Activated CD4-positive, CD25-positive, alpha-beta regulatory T cell treated with anti-CD3 and anti-CD28 coated beads, Interleukin-2, amount 50 U/mL, for 16 hours (primary cell): ENCODE data around the gene MAGOH.

Experiments used
- DNase-seq: peaks from one replicate; pipeline ENCODE4 v3.0.0-alpha.2; 2020; ENCODE audit warnings: low read depth, low spot score

MAGOH gene

GRCh38 chr1:53270873-53271272, 32.6 kb upstream of the MAGOH start:
- DNase-seq, result no peak

DNA sequence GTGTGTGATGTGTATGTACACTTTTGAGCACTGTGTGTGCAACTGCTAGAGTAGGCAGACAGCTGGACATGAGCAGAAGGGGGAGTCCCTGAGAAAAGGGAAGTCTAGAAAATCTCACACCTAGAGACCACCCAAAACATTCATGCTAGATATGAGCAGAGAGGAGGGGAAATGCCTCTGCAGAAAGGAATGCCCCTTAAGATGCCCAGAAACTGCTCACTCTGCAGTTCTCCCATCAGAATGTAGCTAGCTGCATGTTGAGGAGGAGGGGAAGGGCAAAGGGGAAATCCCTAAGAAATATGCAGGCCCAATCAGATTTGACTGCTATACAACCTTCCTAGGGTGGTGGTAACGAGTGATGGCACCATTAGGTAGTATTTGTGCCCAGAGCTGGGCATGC, 31.8 kb upstream of the MAGOH start:
- DNase-seq, result no peak

DNA sequence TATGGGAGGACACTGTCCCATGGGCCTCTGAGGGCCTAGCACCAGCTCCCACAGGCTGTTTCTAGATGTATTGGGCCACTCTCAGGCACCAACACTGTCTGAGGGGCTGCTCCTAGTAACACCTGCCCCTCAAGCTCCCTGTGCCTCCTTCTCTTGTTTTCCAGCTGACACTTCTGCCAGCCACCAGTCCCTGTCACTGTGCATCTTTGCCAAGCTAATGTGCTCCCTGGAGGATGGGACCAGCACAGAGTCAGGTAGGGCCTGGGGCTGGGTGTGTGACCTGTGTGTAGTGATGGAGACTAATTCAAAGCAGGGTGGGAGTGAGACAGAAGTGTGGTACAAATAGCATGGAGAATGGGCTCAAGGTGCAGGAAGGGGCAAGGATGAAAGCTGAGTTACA, 29.4 kb upstream of the MAGOH start:
- DNase-seq, result no peak

DNA sequence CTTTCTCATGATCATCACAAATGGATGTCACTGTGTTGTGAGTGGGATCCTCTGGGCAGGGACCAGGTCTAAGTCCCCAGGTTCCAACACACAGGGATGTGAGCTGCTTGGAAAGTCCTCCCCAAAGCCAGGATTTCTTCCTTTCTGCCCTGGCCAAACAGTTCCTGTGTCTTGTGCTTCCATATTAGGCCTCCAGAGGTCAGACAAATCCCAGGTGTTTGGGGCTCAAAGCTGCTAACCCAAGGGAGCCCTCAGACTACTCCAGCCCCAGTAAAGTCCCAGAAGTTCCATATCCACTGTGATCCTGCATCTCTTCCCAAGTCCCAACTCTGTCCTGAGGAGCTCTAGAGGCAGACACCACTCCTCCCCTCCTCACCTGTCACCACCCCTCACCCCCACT, 27.7 kb upstream of the MAGOH start:
- DNase-seq, result no peak

GRCh38 chr1:53265581-53265980, 27.3 kb upstream of the MAGOH start:
- DNase-seq, result no peak

DNA sequence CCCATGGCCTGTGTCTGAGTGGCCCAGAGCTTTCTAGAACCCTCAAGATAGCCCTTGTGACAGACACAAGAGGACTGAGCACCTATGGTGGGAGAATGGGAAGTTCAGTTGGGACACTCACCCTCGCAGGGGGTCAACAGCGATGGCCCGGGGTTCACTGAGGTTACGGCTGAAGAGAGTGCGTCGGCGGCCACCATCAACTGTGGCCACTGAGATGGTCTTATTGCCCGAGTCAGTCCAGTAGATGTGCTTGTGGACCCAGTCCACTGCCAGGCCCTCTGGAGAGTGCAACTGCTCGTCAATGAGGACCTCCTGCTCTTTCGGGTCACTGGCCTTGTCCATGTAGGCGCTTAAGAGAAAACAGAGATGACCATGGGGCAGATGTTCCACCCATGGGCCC, 25.7 kb upstream of the MAGOH start:
- DNase-seq, result no peak

- DNase-seq, result no peak
These were observed 23.7 kb upstream of the MAGOH start for GRCh38 chr1:53262000-53262399.

- no peak for DNase-seq
These were observed 22.4 kb upstream of the MAGOH start for GRCh38 chr1:53260631-53261247.

GRCh38 chr1:53259932-53260331, 21.6 kb upstream of the MAGOH start:
- DNase-seq, result no peak

GRCh38 chr1:53258216-53258615, 19.9 kb upstream of the MAGOH start:
- no peak for DNase-seq

- no peak for DNase-seq
These were observed 19.2 kb upstream of the MAGOH start for GRCh38 chr1:53257454-53258081.

- no peak for DNase-seq
These were observed 18.5 kb upstream of the MAGOH start for GRCh38 chr1:53256511-53257453.

- DNase-seq, result no peak
These were observed 16.7 kb upstream of the MAGOH start for GRCh38 chr1:53255031-53255430.

- DNase-seq, result no peak
These were observed 15.8 kb upstream of the MAGOH start for GRCh38 chr1:53254011-53254640.

GRCh38 chr1:53250325-53250724, 12.0 kb upstream of the MAGOH start:
- no peak for DNase-seq

- no peak for DNase-seq
These were observed 11.4 kb upstream of the MAGOH start for GRCh38 chr1:53249706-53250105.

GRCh38 chr1:53246261-53247134, 8.2 kb upstream of the MAGOH start:
- DNase-seq, result no peak

- no peak for DNase-seq
These were observed 5.8 kb upstream of the MAGOH start for GRCh38 chr1:53244141-53244540.

DNA sequence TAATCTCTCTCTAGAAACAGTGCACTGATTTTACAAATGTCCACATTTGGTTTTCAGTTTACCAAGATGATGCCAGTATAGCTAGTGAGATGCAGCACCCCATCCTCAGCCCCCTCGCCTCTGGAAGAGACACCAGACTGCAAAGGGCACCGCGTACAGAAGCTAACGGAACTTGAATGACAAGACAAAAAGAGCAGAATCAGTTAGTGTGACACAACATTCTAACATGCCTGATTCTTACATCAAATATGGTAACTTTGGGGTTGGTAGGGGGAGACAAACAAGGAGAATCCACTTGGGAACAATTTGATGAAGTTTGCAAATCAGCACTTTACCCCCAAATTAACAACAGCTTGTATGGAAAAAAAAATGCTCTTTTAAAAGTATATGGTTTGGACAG, 4.1 kb upstream of the MAGOH start:
- DNase-seq, result no peak

DNA sequence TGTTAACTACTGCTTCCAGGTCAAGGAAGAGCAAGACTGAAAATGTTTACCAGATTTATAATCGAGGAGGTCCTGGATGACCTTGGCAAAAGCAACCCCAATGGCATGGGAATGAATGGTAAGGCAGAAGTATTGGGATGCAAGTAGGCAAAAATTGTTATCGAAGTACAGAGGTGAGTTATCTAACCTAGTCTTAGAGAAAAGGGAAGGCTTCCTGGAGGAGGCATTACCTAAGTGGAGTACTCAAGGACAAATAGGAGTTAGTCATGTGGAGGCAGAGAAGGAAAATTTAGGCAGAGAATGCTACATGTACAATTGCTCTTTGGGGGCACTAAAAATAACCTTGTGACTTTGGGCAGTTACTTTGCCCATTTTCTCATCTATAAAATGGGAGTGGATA, 3.5 kb upstream of the MAGOH start:
- DNase-seq, result no peak

- no peak for DNase-seq
These were observed 680 bp downstream of the MAGOH start for GRCh38 chr1:53237638-53238037.
